GM18526 (cell line): ENCODE data around the gene SUGP1.

Experiments
- POLR2A ChIP-seq: IDR thresholded peaks from 3 replicates; pipeline ENCODE4 v1.6.1; 2011; ENCODE audit not compliant: insufficient read length; ENCODE audit errors: extremely low read depth

The SUGP1 gene

DNA sequence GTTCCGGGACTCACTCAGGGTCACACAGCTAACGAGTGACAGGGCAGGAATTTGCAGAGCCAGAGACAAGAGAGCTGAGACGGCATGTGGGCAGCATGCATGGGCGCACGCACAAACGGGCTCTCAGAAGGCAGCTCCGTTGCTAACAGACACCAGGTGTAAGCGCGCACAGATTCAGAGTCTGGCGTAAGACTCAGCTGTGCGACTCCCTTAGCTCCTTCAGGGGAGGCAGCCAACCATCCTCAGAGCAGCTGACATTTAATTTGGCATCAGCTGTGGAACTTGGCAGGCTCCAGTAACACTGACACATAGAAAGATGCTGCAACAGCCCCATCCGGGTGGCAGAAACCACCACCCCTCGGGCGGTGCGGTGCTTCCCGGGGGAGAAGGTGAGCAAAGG, 39.7 kb downstream of the SUGP1 start:
- TF ChIP-seq POLR2A: no peak

- TF ChIP-seq POLR2A: no peak
These were observed 40.5 kb downstream of the SUGP1 start for GRCh38 chr19:19279853-19280252.

GRCh38 chr19:19279062-19279612, 41.2 kb downstream of the SUGP1 start:
- TF ChIP-seq POLR2A: no peak

- TF ChIP-seq POLR2A: no peak
These were observed 42.0 kb downstream of the SUGP1 start for GRCh38 chr19:19278315-19278714.

DNA sequence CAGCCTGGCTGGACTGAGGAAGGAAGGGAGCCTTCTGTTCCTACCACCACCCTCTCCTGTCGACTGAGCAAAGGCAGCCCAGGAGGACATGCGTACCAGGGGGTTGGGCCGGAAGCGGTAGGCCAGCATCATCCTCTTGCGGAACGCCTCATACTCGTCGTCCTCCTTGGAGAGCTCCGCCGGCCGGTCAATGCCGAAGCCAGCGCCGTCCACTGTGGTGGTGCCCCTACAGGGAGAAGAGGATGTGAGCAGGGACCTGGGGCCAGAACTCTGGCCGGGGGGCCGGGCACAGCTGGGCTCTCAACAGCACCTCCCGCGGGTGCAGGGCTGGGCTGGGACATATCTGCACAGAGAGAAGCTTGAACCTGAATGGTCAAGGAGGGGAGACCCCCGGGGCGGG, 43.5 kb downstream of the SUGP1 start:
- TF ChIP-seq POLR2A: no peak

DNA sequence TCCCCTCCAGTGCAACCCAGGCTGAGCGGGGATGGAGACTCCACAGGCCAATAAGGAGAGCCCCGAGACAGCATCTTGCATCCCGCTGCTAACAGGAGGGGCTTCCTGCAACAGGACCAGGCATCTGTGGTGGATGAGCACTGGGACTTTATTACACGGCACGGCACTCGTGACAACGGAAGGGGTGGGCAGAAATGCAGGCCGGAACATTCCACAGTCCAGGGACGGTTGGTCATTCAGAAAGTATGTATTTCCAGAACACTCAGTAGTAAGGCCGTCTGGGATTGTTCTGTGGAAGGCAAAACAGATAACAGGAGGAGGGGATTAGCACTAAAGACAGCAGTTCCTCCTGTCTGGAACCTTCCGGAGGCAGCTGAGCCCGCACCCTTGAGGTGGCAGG, 43.9 kb downstream of the SUGP1 start:
- TF ChIP-seq POLR2A: no peak

GRCh38 chr19:19274716-19275565, 45.4 kb downstream of the SUGP1 start:
- TF ChIP-seq POLR2A: no peak

DNA sequence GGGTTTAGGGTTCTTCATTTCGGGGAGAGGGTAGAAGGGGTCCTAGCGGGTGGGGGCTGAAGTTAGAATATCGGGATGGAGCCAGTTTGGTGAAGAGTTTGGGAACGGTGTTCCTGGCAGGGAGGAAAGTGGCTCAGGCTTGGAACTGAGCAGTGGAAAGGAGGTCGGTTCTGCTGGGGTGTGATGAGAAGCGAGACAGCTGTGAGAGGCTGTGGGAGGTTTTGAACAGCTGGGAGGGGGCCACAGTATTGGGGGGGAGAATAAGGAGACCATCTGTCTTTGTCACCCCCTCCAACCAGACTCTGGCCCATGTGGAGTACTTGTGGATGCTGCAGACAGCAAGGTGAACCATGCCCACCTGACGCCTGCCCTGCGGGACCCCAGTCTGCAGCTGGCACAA, 46.2 kb downstream of the SUGP1 start:
- TF ChIP-seq POLR2A: no peak

- no peak for TF ChIP-seq POLR2A
These were observed 48.3 kb downstream of the SUGP1 start for GRCh38 chr19:19271828-19272599.

DNA sequence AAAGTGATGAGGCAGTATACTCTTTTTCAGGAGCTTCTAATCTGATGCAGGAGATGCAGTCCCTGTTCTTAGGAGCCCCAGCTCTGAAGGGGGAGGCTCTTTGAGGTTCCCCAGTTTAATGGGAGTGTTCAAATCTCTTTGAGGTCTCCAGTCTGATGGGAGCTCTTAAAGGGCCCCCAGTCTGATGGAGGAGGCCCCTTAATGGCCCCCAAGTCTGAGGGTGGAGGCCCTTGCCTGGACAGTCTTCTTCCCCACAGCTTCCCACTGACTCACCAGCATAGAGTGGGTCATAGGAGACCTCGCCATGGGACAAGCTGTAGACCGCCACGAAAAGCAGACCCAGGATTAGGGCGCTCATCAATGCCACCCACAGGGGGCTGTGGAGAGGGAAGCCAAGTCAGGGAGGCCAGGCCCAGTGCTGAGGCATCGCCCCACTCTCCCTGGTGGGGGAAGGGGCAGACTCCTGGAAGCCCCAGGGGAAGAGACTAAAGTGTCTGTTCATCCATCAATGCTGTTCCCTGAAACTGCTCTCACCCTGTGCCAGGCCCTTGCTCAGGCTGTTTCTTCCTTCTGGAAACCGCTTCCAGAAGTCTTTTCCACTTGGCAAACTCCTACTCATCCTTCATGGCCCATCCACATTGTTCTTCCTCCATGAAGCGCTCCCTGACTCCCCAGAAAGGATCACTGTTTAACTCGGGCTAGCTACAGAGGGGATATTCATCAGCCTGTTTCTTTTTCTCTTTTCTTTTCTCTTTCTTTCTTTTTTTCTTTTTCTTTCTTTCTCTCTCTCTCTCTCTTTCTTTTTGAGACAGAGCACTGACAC, 49.3 kb downstream of the SUGP1 start:
- TF ChIP-seq POLR2A: no peak

DNA sequence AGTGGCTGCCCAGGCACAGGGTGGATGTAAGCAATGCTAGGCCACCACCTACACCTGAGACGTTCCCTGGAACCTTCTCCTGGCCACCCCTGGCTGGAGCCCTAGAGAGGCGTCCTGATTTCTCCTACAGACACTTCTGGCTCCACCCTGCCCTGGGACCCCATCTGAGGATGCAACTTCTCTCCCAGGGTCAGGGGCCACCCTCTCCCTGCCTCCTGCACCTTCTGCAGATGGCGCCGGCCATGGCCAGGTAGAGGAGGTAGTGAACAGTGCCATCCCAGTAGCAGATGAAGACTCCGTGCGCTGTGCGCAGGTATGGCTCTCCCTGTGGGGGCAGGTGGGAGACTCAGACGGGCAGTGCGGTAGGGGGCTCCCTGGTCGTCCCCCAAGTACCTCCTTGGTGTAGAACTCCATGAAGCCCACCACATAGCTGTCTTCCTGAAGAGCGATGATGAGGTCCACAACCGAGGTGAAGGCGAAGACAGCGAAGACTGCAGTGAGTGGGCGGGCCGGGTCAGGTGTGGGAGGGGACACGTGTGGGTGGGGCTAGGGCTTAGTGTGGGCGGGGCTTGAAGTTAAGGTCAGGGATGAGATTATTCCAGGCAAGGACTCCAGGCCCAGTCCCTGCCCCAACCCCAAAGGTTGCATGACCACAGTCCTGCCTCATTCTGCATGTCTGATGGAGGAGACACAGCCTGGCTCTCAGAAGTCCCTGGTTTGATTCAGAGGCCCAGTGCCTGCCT, 50.2 kb downstream of the SUGP1 start:
- TF ChIP-seq POLR2A: no peak

GRCh38 chr19:19268453-19269385, 51.6 kb downstream of the SUGP1 start:
- TF ChIP-seq POLR2A: no peak

DNA sequence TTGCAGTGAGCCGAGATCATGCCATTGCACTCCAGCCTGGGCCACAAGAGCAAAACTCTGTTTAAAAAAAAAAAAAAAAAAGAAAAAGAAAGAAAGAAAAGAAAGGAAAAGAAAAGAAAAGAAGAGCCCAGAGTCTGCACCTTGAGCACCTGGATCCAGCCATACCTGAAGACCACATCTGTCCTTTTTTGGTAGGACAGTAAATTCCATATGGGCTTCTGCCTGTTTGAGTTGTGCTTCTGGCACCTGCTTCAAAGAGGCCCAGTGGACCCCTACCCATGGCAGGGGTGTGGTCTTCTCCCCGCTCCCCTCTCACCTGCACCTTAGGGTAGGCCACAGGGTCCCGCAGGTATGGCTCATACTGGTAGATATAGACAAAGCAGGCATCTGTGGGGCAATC, 53.0 kb downstream of the SUGP1 start:
- TF ChIP-seq POLR2A: no peak
